ENCODE results near the gene HINT2. TPM values are rescaled to one million over a fixed set of nuclear protein-coding genes. Genes with fewer than 3 reads are reported as not detected.

HINT2 gene
- total RNA-seq, 1 experiment from 2014 or later: 69.7 TPM

DNA sequence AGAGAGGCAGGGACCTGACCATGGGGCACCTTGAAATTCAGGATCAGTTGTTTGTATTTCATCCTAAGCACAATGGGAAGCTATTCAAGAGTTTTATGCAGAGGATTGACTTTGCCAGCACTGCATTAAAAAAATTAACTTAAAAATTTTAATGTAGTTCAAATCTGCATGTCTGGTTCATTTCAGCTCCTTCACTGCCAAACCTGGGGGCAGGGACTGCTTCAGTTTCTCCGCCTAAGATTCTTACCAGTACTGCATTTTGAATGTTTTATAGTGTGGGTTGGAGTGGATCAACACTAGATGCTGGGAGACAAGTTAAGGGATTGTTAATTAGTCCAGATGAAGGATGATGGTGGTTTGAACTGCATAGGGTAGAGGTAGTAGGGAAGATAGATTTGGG is 45.1 kb downstream of the HINT2 start:
- ChIA-PET POLR2A (ENCODE audit: unreplicated experiment) (no interaction called here), CTCF (no interaction called here)
- H2AFZ ChIP-seq (ENCODE audit: low read length): no peak overlapping the region

DNA sequence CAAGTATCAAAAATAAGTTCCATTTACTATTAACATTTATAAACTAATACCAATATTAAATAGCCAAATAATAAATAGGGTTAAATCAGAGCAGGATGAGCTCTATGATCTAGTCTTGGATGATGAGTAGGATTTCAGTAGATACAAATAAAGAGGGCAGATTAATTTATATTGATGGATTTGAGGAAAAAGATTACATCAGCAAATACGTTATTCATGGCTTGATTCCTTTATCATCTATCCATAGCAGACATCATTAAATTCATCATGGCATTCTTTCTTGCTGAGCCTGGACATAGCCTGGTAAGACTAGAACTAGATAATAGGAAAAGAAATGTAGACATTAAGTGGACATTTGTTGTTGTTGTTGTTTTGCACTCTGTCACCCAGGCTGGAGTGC is 47.4 kb downstream of the HINT2 start:
- Histone ChIP-seq H3F3A (ENCODE audit: low read length, unreplicated experiment) (peaks cover 5% of the 10 kb centered on the region), H3K9me3 (ENCODE audit: low read length) (no peaks in the 10 kb centered on the region), H3K79me2 (ENCODE audit: low read length) (no peaks in the 10 kb centered on the region), H4K20me1 (ENCODE audit: low read length) (no peaks in the 10 kb centered on the region), H3K27ac (ENCODE audit: low read length) (no peak overlapping the region), H3K4me1 (ENCODE audit: insufficient read depth, low read length) (peaks cover 27% of the 10 kb centered on the region), H3K4me3 (ENCODE audit: low read length) (no peak overlapping the region), H2AFZ (ENCODE audit: low read length) (no peak overlapping the region), H3K9me2 (replicated peaks; ENCODE audit: low read length) (no peaks in the 10 kb centered on the region), H3K27me3 (ENCODE audit: low read length) (no peaks in the 10 kb centered on the region), H3K9ac (ENCODE audit: low read length) (no peak overlapping the region), H3K4me2 (ENCODE audit: low read length) (no peak overlapping the region), H3K36me3 (ENCODE audit: low read depth, low read length) (no peaks in the 10 kb centered on the region)
- ChIA-PET POLR2A (ENCODE audit: unreplicated experiment) (no interaction called here), CTCF (interaction anchor here (0.7 kb wide), 1 partner anchor 21 kb away, joined by 3 read pairs; no protein-coding TSS in a partner anchor)
- TF ChIP-seq EZH2 (IDR thresholded peaks at IDR 0.05; ENCODE audit: low read length, unreplicated experiment) (no peak), EZH2phosphoT487 (IDR thresholded peaks at IDR 0.05; ENCODE audit: borderline replicate concordance, low read length) (no peak)
- TF ChIP-seq, protein P1, sequence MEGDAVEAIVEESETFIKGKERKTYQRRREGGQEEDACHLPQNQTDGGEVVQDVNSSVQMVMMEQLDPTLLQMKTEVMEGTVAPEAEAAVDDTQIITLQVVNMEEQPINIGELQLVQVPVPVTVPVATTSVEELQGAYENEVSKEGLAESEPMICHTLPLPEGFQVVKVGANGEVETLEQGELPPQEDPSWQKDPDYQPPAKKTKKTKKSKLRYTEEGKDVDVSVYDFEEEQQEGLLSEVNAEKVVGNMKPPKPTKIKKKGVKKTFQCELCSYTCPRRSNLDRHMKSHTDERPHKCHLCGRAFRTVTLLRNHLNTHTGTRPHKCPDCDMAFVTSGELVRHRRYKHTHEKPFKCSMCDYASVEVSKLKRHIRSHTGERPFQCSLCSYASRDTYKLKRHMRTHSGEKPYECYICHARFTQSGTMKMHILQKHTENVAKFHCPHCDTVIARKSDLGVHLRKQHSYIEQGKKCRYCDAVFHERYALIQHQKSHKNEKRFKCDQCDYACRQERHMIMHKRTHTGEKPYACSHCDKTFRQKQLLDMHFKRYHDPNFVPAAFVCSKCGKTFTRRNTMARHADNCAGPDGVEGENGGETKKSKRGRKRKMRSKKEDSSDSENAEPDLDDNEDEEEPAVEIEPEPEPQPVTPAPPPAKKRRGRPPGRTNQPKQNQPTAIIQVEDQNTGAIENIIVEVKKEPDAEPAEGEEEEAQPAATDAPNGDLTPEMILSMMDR (conservative IDR thresholded peaks at IDR 0.05; ENCODE audit: low read depth, low read length): no peak
- ATAC-seq (no peak), DNase-seq (no peak)
- BruUV-seq (replicated peaks): no TSS peak
- intact Hi-C loops (cut with micrococcal nuclease): no loop called here

More for the DNA sequence above, 45.1 kb downstream of the HINT2 start:
- H3K4me2 ChIP-seq (ENCODE audit: low read length): no peak overlapping the region
- H3K79me2 ChIP-seq (ENCODE audit: low read length): no peaks in the 10 kb centered on the region
- no peak overlapping the region for H3K9ac ChIP-seq (ENCODE audit: low read length)
- H3K4me1 ChIP-seq (ENCODE audit: insufficient read depth, low read length): peaks cover 33% of the 10 kb centered on the region
- no peaks in the 10 kb centered on the region for H3K27me3 ChIP-seq (ENCODE audit: low read length)
- H3K9me2 ChIP-seq (replicated peaks; ENCODE audit: low read length): no peaks in the 10 kb centered on the region
- DNase-seq: no peak
- TF ChIP-seq EZH2 (IDR thresholded peaks at IDR 0.05; ENCODE audit: low read length, unreplicated experiment): no peak
- TF ChIP-seq, protein P1 (conservative IDR thresholded peaks at IDR 0.05; ENCODE audit: low read depth, low read length): no peak
- TF ChIP-seq EZH2phosphoT487 (IDR thresholded peaks at IDR 0.05; ENCODE audit: borderline replicate concordance, low read length): no peak
- H4K20me1 ChIP-seq (ENCODE audit: low read length): no peaks in the 10 kb centered on the region
- H3K36me3 ChIP-seq (ENCODE audit: low read depth, low read length): no peaks in the 10 kb centered on the region
- no peaks in the 10 kb centered on the region for H3K9me3 ChIP-seq (ENCODE audit: low read length)
- intact Hi-C loops (cut with micrococcal nuclease): loop anchor here (10.0 kb wide), 1 partner anchor 55 kb away; the partner anchor contains the start of genes FAM221B and TMEM8B
- no peak for ATAC-seq
- H3F3A ChIP-seq (ENCODE audit: low read length, unreplicated experiment): peaks cover 5% of the 10 kb centered on the region
- H3K27ac ChIP-seq (ENCODE audit: low read length): no peak overlapping the region
- H3K4me3 ChIP-seq (ENCODE audit: low read length): no peak overlapping the region
- BruUV-seq (replicated peaks): no TSS peak

DNA sequence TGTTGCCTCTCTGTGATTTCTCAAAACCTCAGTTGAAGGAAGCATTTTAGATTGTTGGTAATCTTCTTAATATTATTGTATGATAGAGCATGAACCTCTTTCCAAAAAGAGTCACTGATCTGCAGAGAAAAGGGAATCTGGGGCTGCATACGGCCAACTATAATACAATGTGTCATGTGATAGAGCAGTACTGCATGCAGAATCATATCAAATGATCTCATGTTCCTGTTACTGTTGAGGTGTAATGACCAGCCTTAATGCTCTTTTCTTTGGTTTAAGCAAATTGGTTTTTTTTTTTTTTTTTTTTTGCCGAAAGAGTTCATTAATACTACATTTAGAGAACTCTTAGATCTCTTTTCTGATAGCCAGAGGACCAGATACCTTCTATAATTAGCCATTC is 47.8 kb downstream of the HINT2 start:
- Histone ChIP-seq H3K4me1 (ENCODE audit: insufficient read depth, low read length) (peaks cover 23% of the 10 kb centered on the region), H3K79me2 (ENCODE audit: low read length) (no peaks in the 10 kb centered on the region), H4K20me1 (ENCODE audit: low read length) (no peaks in the 10 kb centered on the region), H3K4me3 (ENCODE audit: low read length) (no peak overlapping the region), H3K9ac (ENCODE audit: low read length) (no peak overlapping the region), H3K27ac (ENCODE audit: low read length) (no peak overlapping the region), H3F3A (ENCODE audit: low read length, unreplicated experiment) (peaks cover 5% of the 10 kb centered on the region), H3K9me3 (ENCODE audit: low read length) (no peaks in the 10 kb centered on the region), H2AFZ (ENCODE audit: low read length) (no peak overlapping the region), H3K4me2 (ENCODE audit: low read length) (no peak overlapping the region), H3K36me3 (ENCODE audit: low read depth, low read length) (no peaks in the 10 kb centered on the region), H3K27me3 (ENCODE audit: low read length) (no peaks in the 10 kb centered on the region), H3K9me2 (replicated peaks; ENCODE audit: low read length) (no peaks in the 10 kb centered on the region)
- POLR2A ChIA-PET (ENCODE audit: unreplicated experiment): no interaction called here
- TF ChIP-seq EZH2phosphoT487 (IDR thresholded peaks at IDR 0.05; ENCODE audit: borderline replicate concordance, low read length) (no peak), EZH2 (IDR thresholded peaks at IDR 0.05; ENCODE audit: low read length, unreplicated experiment) (no peak)
- TF ChIP-seq, protein P1 (conservative IDR thresholded peaks at IDR 0.05; ENCODE audit: low read depth, low read length): no peak
- BruUV-seq (replicated peaks): no TSS peak
- intact Hi-C loops (cut with micrococcal nuclease): no loop called here
- CTCF ChIA-PET: no interaction called here
- DNase-seq: no peak
- no peak for ATAC-seq
